Measurements from ENCODE around the gene CPXM2. TPM values are rescaled to one million over a fixed set of nuclear protein-coding genes. Genes with fewer than 3 reads are reported as not detected.

CPXM2 gene
- total RNA-seq, 1 donor from 2014 or later, result 12.1 TPM

GRCh38 chr10:123726381-123726780 is 165.2 kb downstream of the CPXM2 start:
- no peak for DNase-seq (ENCODE audit: low read depth)
- H3K27me3 ChIP-seq (ENCODE audit: control insufficient read depth, insufficient read depth, low read length), result no peaks in the 10 kb centered on the region
- no peaks in the 10 kb centered on the region for H3K36me3 ChIP-seq (ENCODE audit: control insufficient read depth, insufficient read depth, low read length)
- no peak for TF ChIP-seq CTCF (IDR thresholded peaks at IDR 0.05; ENCODE audit: insufficient read depth, low read length, poor library complexity, severe bottlenecking)
- H3K4me3 ChIP-seq (ENCODE audit: low read depth, low read length), result no peak overlapping the region

GRCh38 chr10:123724747-123725146 is 166.9 kb downstream of the CPXM2 start:
- H3K4me3 ChIP-seq (ENCODE audit: low read depth, low read length), result no peak overlapping the region
- DNase-seq (ENCODE audit: low read depth), result no peak
- TF ChIP-seq CTCF (IDR thresholded peaks at IDR 0.05; ENCODE audit: insufficient read depth, low read length, poor library complexity, severe bottlenecking), result no peak
- no peaks in the 10 kb centered on the region for H3K27me3 ChIP-seq (ENCODE audit: control insufficient read depth, insufficient read depth, low read length)
- no peaks in the 10 kb centered on the region for H3K36me3 ChIP-seq (ENCODE audit: control insufficient read depth, insufficient read depth, low read length)

- H3K36me3 ChIP-seq (ENCODE audit: control insufficient read depth, insufficient read depth, low read length), result no peaks in the 10 kb centered on the region
- TF ChIP-seq CTCF (IDR thresholded peaks at IDR 0.05; ENCODE audit: insufficient read depth, low read length, poor library complexity, severe bottlenecking), result no peak
- DNase-seq (ENCODE audit: low read depth), result no peak
- no peak overlapping the region for H3K4me3 ChIP-seq (ENCODE audit: low read depth, low read length)
- no peaks in the 10 kb centered on the region for H3K27me3 ChIP-seq (ENCODE audit: control insufficient read depth, insufficient read depth, low read length)
Measured at GRCh38 chr10:123722351-123722750, 169.3 kb downstream of the CPXM2 start.

- DNase-seq (ENCODE audit: low read depth), result no peak
- no peaks in the 10 kb centered on the region for H3K36me3 ChIP-seq (ENCODE audit: control insufficient read depth, insufficient read depth, low read length)
- TF ChIP-seq CTCF (IDR thresholded peaks at IDR 0.05; ENCODE audit: insufficient read depth, low read length, poor library complexity, severe bottlenecking), result no peak
- H3K4me3 ChIP-seq (ENCODE audit: low read depth, low read length), result no peak overlapping the region
- no peaks in the 10 kb centered on the region for H3K27me3 ChIP-seq (ENCODE audit: control insufficient read depth, insufficient read depth, low read length)
Measured at GRCh38 chr10:123721441-123722049, 170.1 kb downstream of the CPXM2 start.

GRCh38 chr10:123720536-123720935 is 171.1 kb downstream of the CPXM2 start:
- Histone ChIP-seq H3K36me3 (ENCODE audit: control insufficient read depth, insufficient read depth, low read length) (no peaks in the 10 kb centered on the region), H3K4me3 (ENCODE audit: low read depth, low read length) (no peak overlapping the region), H3K27me3 (ENCODE audit: control insufficient read depth, insufficient read depth, low read length) (no peaks in the 10 kb centered on the region)
- TF ChIP-seq CTCF (IDR thresholded peaks at IDR 0.05; ENCODE audit: insufficient read depth, low read length, poor library complexity, severe bottlenecking), result no peak
- no peak for DNase-seq (ENCODE audit: low read depth)

- DNase-seq (ENCODE audit: low read depth), result no peak
Measured at GRCh38 chr10:123718544-123719060, 173.0 kb downstream of the CPXM2 start.

More at GRCh38 chr10:123718544-123719060, 173.0 kb downstream of the CPXM2 start:
- Histone ChIP-seq H3K4me3 (ENCODE audit: low read depth, low read length) (no peak overlapping the region), H3K27me3 (ENCODE audit: control insufficient read depth, insufficient read depth, low read length) (no peaks in the 10 kb centered on the region), H3K36me3 (ENCODE audit: control insufficient read depth, insufficient read depth, low read length) (no peaks in the 10 kb centered on the region)
- TF ChIP-seq CTCF (IDR thresholded peaks at IDR 0.05; ENCODE audit: insufficient read depth, low read length, poor library complexity, severe bottlenecking), result no peak

Measured in kidney epithelial cell (primary cell).